ENCODE measurements around the gene MELTF. TPM values are rescaled to one million over a fixed set of nuclear protein-coding genes. Genes with fewer than 3 reads are reported as not detected.

The MELTF gene
- total and polyA plus RNA-seq, 2 donors (not counting 1 experiment from before 2014, with no cell fraction given) = 0.13 to 2.9 TPM

DNA sequence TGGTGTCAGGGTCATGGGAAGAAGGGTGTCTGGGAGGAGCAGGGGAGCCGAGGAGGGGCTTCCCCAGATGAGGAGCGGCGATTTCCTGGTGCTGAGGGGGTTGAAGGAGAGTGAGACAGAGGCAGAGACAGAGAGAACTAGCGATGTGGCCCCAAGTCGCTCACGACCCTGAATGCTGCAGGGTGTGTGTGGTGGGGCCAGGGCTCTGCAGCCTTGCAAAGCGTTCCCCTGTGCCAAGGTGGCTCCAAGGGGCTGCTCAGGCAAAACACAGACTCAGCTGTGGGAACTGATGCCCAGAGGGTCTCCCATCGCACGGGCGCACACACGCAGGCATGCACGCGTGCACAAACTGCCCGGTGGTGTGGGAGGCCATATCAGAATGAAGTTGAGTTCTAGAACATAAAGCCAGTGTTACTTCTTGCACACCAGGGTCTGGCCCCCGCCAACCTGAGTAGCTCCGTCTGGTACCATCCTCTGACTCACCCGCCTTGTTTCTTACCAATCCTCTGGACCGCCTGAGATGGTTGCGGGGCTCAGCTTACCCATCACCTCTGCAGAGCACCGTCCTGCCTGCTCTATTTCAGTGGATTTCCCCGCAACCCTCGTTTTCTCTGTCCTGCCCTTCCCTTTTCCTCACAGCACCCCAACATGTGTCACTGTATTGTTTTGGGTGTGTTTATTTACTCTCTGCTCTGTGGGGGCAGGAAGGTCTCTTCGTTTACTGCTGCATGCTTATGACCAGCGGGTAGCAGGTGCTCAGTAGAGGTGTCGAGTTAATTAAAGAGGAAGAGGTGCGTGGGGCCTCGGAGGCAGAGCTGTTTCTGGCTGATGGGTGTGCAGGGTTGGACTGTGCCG lies 4.5 kb downstream of the MELTF start:
- Mint-ChIP-seq H3K4me3 (peak overlapping the region; percentile 55), H3K4me1 (peaks cover 45% of the 10 kb centered on the region), H3K27ac (peak overlapping the region; percentile 16), H3K27me3 (peaks cover 24% of the 10 kb centered on the region), H3K9me3 (ENCODE audit: insufficient read depth) (no peaks in the 10 kb centered on the region)
- TF ChIP-seq, protein P1, sequence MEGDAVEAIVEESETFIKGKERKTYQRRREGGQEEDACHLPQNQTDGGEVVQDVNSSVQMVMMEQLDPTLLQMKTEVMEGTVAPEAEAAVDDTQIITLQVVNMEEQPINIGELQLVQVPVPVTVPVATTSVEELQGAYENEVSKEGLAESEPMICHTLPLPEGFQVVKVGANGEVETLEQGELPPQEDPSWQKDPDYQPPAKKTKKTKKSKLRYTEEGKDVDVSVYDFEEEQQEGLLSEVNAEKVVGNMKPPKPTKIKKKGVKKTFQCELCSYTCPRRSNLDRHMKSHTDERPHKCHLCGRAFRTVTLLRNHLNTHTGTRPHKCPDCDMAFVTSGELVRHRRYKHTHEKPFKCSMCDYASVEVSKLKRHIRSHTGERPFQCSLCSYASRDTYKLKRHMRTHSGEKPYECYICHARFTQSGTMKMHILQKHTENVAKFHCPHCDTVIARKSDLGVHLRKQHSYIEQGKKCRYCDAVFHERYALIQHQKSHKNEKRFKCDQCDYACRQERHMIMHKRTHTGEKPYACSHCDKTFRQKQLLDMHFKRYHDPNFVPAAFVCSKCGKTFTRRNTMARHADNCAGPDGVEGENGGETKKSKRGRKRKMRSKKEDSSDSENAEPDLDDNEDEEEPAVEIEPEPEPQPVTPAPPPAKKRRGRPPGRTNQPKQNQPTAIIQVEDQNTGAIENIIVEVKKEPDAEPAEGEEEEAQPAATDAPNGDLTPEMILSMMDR (IDR thresholded peaks at IDR 0.05) = no peak
- TF ChIP-seq EZH2 (IDR thresholded peaks at IDR 0.05; ENCODE audit: borderline replicate concordance, insufficient read depth, low read depth, low read length, poor library complexity, severe bottlenecking) = no peak
- ATAC-seq (ENCODE audit: low read depth) = no peak
- H3K36me3 ChIP-seq (replicated peaks in 1 of 2; ENCODE audit: control extremely low read depth in 1 of 2, control insufficient read depth in 1 of 2, extremely low read depth in 1 of 2, insufficient read depth in 2 of 2, low read length in 1 of 2) = no peaks in the 10 kb centered on the region
- intact Hi-C loops (cut with micrococcal nuclease) = no loop called here
- no peak overlapping the region for H3K27ac ChIP-seq (ENCODE audit: low read length in 2 of 2)
- no peaks in the 10 kb centered on the region for H3K79me2 ChIP-seq (ENCODE audit: control insufficient read depth, insufficient read depth, low read length)
- peaks cover 0 to 59% (median 7%) of the 10 kb centered on the region in 4 experiments for H3K27me3 ChIP-seq (replicated peaks in 1 of 4; ENCODE audit: control extremely low read depth in 1 of 4, control insufficient read depth in 3 of 4, insufficient read depth in 4 of 4, low read length in 3 of 4)
- H3K4me1 ChIP-seq (ENCODE audit: control insufficient read depth in 2 of 2, insufficient read depth in 2 of 2, low read length in 2 of 2) = peaks cover 41 to 42% of the 10 kb centered on the region in 2 donors
- POLR2A ChIA-PET = no interaction called here
- WGBS (ENCODE audit: insufficient coverage) = 94% methylated on average over 25 of the region's 28 CpGs
- no peak overlapping the region for H3K4me3 ChIP-seq (ENCODE audit: control extremely low read depth in 1 of 5, extremely low read depth in 1 of 5, insufficient read depth in 1 of 5, low read depth in 2 of 5, low read length in 4 of 5)
- no peak overlapping the region for H3K4me2 ChIP-seq (replicated peaks; ENCODE audit: low read depth, low read length, poor library complexity, severe bottlenecking)
- peaks cover 0 to 13% (median 0%) of the 10 kb centered on the region in 3 donors for H3K9me3 ChIP-seq (ENCODE audit: control extremely low read depth in 1 of 3, control insufficient read depth in 2 of 3, insufficient read depth in 1 of 3, low read length in 2 of 3)
- DNase-seq = peak; percentile 25
- H4K20me1 ChIP-seq (ENCODE audit: control insufficient read depth, insufficient read depth, low read length, poor library complexity, severe bottlenecking) = peaks cover 5% of the 10 kb centered on the region
- no peak overlapping the region for H2AFZ ChIP-seq (ENCODE audit: insufficient read depth, low read depth, low read length, poor library complexity, severe bottlenecking)
- H3K9ac ChIP-seq (ENCODE audit: low read length) = no peak overlapping the region
- CTCF ChIA-PET = interaction anchor here (5.2 kb wide), 1 partner anchor 21 kb away, joined by 45 read pairs; no protein-coding TSS in a partner anchor
